OCI-LY3 (cell line): ENCODE data around the gene PLD3.

ENCODE experiments used
- H2AFZ ChIP-seq: fragments of 200-600, 300-600 bp; shearing (Covaris generic); 2 replicates; pipeline ENCODE4 v1.6.0; 2014; ENCODE audit warnings: antibody characterized with exemption, low read depth, low read length
- H3K27ac ChIP-seq: fragments of 200-600, 300-600 bp; sonication (generic); 2 replicates; pipeline ENCODE4 v1.5.1; 2014; ENCODE audit warnings: mild to moderate bottlenecking, low read length, moderate library complexity, mixed read lengths
- H3K27me3 ChIP-seq: fragments of 200-600, 300-600 bp; sonication (generic); 2 replicates; pipeline ENCODE4 v1.6.1; 2014; ENCODE audit warnings: low read depth, low read length, mixed read lengths
- H3K36me3 ChIP-seq: fragments of 200-600, 300-600 bp; sonication (generic); replicated peaks from 2 replicates; pipeline ENCODE3; 2014; ENCODE audit warnings: low read depth, low read length, mixed read lengths
- H3K4me1 ChIP-seq: fragments of 300-600, 200-600 bp; sonication (generic); 2 replicates; pipeline ENCODE4 v1.6.1; 2014; ENCODE audit warnings: low read length, mixed read lengths
- H3K4me2 ChIP-seq: fragments of 200-600, 300-600 bp; sonication (generic); 2 replicates; pipeline ENCODE4 v1.6.1; 2014; ENCODE audit warnings: low read length, mixed read lengths
- H3K4me3 ChIP-seq: fragments of 300-600, 200-600 bp; sonication (generic); 2 replicates; pipeline ENCODE4 v1.5.1; 2014; ENCODE audit warnings: antibody characterized with exemption, mild to moderate bottlenecking, low read length, moderate library complexity
- H3K79me2 ChIP-seq: fragments of 300-600, 200-600 bp; shearing (Covaris generic); 2 replicates; pipeline ENCODE4 v1.6.1; 2014; ENCODE audit warnings: mild to moderate bottlenecking, low read length, mixed read lengths
- H3K9ac ChIP-seq: fragments of 300-600, 200-600 bp; shearing (Covaris generic); 2 replicates; pipeline ENCODE4 v1.6.0; 2014; ENCODE audit warnings: mild to moderate bottlenecking, low read length, moderate library complexity
- H3K9me3 ChIP-seq: fragments of 200-600, 300-600 bp; shearing (Covaris generic); 2 replicates; pipeline ENCODE4 v1.6.1; 2014; ENCODE audit warnings: low read length, mixed read lengths; ENCODE audit not compliant: insufficient read depth
- H4K20me1 ChIP-seq: fragments of 200-600, 300-600 bp; sonication (generic); 2 replicates; pipeline ENCODE4 v1.6.1; 2016; ENCODE audit warnings: low read length, mixed read lengths; ENCODE audit not compliant: insufficient read depth
- EZH2phosphoT487 ChIP-seq: fragments of 200-600 bp; shearing (Covaris generic); IDR thresholded peaks from 2 replicates; pipeline ENCODE4 v1.6.1; 2018; ENCODE audit warnings: antibody characterized with exemption, mixed run types, low read depth
- TF ChIP-seq, protein P1 (sequence below): fragments of 200-600, 300-600 bp; sonication (generic); IDR thresholded peaks from 2 replicates; pipeline ENCODE4 v1.5.1; 2014; ENCODE audit warnings: antibody characterized with exemption, low read length, low read depth

Gene PLD3

DNA sequence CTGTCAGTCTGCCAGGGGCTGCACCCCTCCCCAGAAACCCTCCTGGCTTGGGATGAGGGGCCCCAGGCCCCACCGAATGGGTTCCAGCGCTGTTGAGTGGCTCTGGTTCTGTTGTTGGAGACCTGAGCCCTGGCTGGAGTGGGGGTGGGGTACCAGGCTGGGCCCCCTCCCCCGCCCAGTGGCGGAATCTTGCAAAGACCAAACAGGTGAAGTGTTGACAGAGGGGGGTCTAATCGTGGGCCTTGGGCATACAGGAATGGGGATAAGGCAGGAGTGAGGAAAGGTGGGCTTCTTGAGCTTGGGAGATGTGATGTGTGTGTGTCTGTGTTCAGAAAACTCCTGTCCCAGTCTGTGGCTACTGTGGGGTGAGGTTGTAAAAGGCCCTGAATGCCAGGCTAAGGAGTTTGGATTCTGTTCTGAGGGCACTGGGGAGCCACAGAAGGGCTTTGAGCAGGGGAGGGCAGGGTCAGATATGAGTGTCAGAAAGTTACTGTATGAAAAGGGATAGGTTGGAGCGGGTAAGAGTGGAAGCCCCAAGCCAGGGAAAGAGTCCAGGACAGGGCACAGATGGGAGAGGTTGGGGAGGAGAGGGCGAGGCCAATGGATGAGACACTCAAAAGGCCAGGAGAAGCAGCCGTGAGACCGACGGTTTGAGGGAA lies 41.7 kb downstream of the PLD3 start, which contains the start of gene HIPK4:
Gene HIPK4, minus strand, starts transcription at position 98 of the 659 bp plus-strand sequence. CDS start 279 bp downstream, outside the sequence.
- H3K4me3 ChIP-seq, result no peak within 1 kb of the TSS
- H3K27ac ChIP-seq, result no peak within 1 kb of the TSS
- H3K4me1 ChIP-seq, result no peaks in the 10 kb centered on the region
- H3K79me2 ChIP-seq, result no peaks in the 10 kb centered on the region
- no peak within 1 kb of the TSS for H2AFZ ChIP-seq
- no peaks in the 10 kb centered on the region for H3K9me3 ChIP-seq
- H3K27me3 ChIP-seq, result peaks cover 11% of the 10 kb centered on the region; the same call in 1 of the 2 replicates
- no peaks in the 10 kb centered on the region for H4K20me1 ChIP-seq
- TF ChIP-seq, protein P1, sequence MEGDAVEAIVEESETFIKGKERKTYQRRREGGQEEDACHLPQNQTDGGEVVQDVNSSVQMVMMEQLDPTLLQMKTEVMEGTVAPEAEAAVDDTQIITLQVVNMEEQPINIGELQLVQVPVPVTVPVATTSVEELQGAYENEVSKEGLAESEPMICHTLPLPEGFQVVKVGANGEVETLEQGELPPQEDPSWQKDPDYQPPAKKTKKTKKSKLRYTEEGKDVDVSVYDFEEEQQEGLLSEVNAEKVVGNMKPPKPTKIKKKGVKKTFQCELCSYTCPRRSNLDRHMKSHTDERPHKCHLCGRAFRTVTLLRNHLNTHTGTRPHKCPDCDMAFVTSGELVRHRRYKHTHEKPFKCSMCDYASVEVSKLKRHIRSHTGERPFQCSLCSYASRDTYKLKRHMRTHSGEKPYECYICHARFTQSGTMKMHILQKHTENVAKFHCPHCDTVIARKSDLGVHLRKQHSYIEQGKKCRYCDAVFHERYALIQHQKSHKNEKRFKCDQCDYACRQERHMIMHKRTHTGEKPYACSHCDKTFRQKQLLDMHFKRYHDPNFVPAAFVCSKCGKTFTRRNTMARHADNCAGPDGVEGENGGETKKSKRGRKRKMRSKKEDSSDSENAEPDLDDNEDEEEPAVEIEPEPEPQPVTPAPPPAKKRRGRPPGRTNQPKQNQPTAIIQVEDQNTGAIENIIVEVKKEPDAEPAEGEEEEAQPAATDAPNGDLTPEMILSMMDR, result no peak
- no peak for TF ChIP-seq EZH2phosphoT487
- H3K36me3 ChIP-seq, result no peaks in the 10 kb centered on the region
- no peak within 1 kb of the TSS for H3K9ac ChIP-seq
- no peak within 1 kb of the TSS for H3K4me2 ChIP-seq

DNA sequence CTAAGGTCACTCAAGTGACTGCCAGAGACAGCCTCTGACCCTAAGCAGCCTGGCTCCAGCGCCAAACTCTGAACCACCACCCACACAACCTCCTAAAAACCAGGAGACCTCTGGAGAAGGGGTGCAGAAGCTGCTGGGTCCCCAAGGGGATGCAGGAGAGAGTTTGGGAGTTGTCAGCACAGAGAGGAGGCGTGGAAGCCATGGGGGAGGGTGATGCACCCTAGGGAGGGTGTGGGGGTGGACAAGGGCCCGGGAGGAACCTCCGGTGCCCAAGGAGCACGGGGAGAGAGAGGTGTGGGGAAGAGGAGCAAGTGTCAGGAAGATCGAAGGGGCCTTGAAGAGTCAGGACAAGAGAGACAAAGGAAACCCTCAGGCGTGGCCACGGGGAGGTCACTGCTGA lies 43.6 kb downstream of the PLD3 start:
- no peaks in the 10 kb centered on the region for H3K9me3 ChIP-seq
- no peaks in the 10 kb centered on the region for H3K4me1 ChIP-seq
- no peak overlapping the region for H3K9ac ChIP-seq
- H3K27me3 ChIP-seq, result peaks cover 25% of the 10 kb centered on the region
- H3K79me2 ChIP-seq, result no peaks in the 10 kb centered on the region
- no peak overlapping the region for H2AFZ ChIP-seq
- no peak overlapping the region for H3K4me3 ChIP-seq
- H4K20me1 ChIP-seq, result no peaks in the 10 kb centered on the region
- no peak overlapping the region for H3K27ac ChIP-seq
- no peak for TF ChIP-seq EZH2phosphoT487
- TF ChIP-seq, protein P1, result no peak
- H3K4me2 ChIP-seq, result no peak overlapping the region
- H3K36me3 ChIP-seq, result no peaks in the 10 kb centered on the region

DNA sequence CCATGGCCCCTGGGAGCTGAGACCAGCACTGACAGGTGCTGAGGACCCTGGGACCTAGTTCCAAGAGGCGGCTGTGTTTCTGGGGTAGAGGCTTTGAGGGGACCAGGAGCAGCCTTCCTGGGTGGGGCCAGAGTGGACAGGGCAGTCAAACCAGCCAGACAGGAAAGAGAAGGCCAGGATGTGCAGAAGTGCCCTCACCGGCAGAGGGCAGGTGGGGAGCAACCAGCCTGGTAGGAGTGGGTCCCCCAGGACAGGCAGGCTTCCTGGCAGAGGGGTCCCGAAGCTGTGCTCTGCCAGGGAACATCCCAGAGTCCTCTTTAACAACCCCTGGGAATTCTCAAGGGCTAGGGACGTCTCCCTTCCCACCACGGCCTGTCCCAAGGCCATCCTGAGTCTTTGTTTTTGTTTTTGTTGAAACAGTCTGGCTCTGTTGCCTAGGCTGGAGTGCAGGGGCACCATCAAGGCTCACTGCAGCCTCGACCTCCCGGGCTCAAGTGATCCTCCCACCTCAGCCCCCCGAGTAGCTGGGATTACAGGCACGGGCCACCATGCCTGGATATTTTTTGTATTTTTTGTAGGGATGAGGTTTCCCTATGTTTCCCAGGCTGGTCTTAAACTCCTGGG lies 44.5 kb downstream of the PLD3 start:
- Histone ChIP-seq H3K79me2 (no peaks in the 10 kb centered on the region), H3K27ac (no peak overlapping the region), H2AFZ (no peak overlapping the region), H3K9ac (no peak overlapping the region), H3K4me2 (no peak overlapping the region), H3K9me3 (no peaks in the 10 kb centered on the region), H4K20me1 (no peaks in the 10 kb centered on the region), H3K4me3 (no peak overlapping the region), H3K27me3 (peaks cover 27% of the 10 kb centered on the region), H3K36me3 (no peaks in the 10 kb centered on the region), H3K4me1 (no peaks in the 10 kb centered on the region)
- no peak for TF ChIP-seq EZH2phosphoT487
- TF ChIP-seq, protein P1, result peak; percentile 34; the same call in 1 of the 2 replicates

DNA sequence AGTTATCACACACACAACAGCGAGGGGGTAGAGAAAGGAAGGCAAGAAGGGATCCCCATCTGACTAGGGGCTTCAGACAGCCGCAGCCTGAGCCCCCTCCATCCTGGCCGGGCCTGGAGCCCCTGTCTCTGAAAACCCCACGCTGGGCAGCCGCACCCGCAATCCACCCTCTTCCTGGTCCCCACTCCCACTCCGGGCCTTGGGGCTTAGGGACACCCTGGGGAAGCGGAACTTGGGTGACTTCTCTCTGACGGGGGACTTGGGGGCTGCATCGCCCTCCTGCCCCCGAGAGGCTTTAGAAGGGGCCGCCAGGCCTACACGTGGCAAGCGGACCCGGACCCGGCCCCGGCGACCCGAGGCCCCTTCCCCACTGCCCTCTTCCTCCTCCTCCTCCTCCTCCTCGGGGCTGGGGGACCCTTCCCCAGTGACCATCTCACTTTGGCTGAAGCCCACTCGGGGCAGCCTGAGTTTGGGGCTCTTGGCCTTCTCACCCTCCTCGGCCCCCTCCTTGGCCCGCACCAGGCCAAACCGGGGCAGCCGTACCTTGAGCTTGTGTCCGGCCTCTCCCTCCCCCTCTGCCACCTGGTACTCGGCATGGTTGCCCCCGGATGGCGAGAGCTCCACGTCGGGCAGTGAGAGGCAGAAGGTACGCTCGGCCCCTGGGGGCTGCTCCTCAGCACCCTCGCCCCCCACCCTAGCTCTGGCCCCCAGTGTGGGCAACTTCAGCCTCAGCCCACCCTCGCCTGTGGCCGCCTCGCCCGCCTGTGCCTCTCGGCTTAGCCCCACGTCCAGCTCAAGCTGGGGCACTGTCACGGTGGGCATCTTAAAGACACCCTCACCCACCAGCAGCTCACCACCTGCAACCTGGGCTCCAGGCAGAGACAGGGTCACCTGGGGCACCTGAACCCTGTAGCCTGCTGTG lies 45.7 kb downstream of the PLD3 start:
- no peak overlapping the region for H2AFZ ChIP-seq
- H3K4me3 ChIP-seq, result no peak overlapping the region
- TF ChIP-seq, protein P1, result no peak
- no peak for TF ChIP-seq EZH2phosphoT487
- no peaks in the 10 kb centered on the region for H3K4me1 ChIP-seq
- no peaks in the 10 kb centered on the region for H4K20me1 ChIP-seq
- no peaks in the 10 kb centered on the region for H3K79me2 ChIP-seq
- H3K27ac ChIP-seq, result no peak overlapping the region
- no peak overlapping the region for H3K9ac ChIP-seq
- H3K4me2 ChIP-seq, result no peak overlapping the region
- H3K36me3 ChIP-seq, result no peaks in the 10 kb centered on the region
- no peaks in the 10 kb centered on the region for H3K9me3 ChIP-seq
- H3K27me3 ChIP-seq, result peaks cover 27% of the 10 kb centered on the region
